Activated B cell treated with CpG ODN at 0.5 μM for 24 hours (primary cell): ENCODE measurements around the gene FAM13C. TPM values are rescaled to one million over a fixed set of nuclear protein-coding genes. Genes with fewer than 3 reads are reported as not detected.

Source experiments
- ATAC-seq: fragments of 200-7000 bp; cut with Tn5 transposase; one replicate; pipeline ENCODE4 v1.10.0; 2021; ENCODE audit warnings: low read depth, mild to moderate bottlenecking, moderate library complexity
- CTCF ChIA-PET: fragments of 350-600 bp; sonication (Branson Sonifier 250); formaldehyde crosslinking; loops from one replicate; lab custom pipeline; 2021; ENCODE audit warnings: antibody characterized with exemption; lab: Charles Lee
- POLR2A ChIA-PET: fragments of 350-600 bp; sonication (Branson Sonifier 250); formaldehyde crosslinking; loops from one replicate; lab custom pipeline; 2021; ENCODE audit warnings: antibody characterized with exemption; lab: Charles Lee
- DNase-seq: peaks from one replicate; pipeline ENCODE4 v3.0.0; 2022
- H3K27ac Mint-ChIP-seq: one replicate; pipeline ENCODE4 v1.8.0; 2020; ENCODE audit warnings: mixed read lengths
- H3K27me3 Mint-ChIP-seq: one replicate; pipeline ENCODE4 v1.8.0; 2021; ENCODE audit warnings: mixed read lengths
- H3K36me3 Mint-ChIP-seq: one replicate; pipeline ENCODE4 v1.8.0; 2021; ENCODE audit warnings: low read depth, mixed read lengths
- H3K4me1 Mint-ChIP-seq: one replicate; pipeline ENCODE4 v1.8.0; 2021; ENCODE audit warnings: mixed read lengths
- H3K4me3 Mint-ChIP-seq: one replicate; pipeline ENCODE4 v1.8.0; 2020; ENCODE audit warnings: mild to moderate bottlenecking, mixed read lengths
- H3K9me3 Mint-ChIP-seq: one replicate; pipeline ENCODE4 v1.8.0; 2020; ENCODE audit warnings: mixed read lengths
- CTCF ChIP-seq: fragments of 200-600 bp; IDR thresholded peaks from one replicate; pipeline ENCODE4 v1.8.0; 2022; ENCODE audit warnings: antibody characterized with exemption, mild to moderate bottlenecking
- intact Hi-C: fragments of 100-400 bp; cut with micrococcal nuclease; formaldehyde crosslinking; loops from one replicate; pipeline ENCODE4 v1.15.1; 2024
- total RNA-seq: library from RNA; stranded (reverse); gene quantifications from 2 replicates; pipeline ENCODE4 v1.2.3, GENCODE V29; 2022

FAM13C gene
- total RNA-seq, 1 donor from 2014 or later = not detected

GRCh38 chr10:59319854-59320253 is 42.5 kb downstream of the FAM13C start:
- no peak for TF ChIP-seq CTCF
- H3K9me3 Mint-ChIP-seq = no peaks in the 10 kb centered on the region

GRCh38 chr10:59317066-59317465 is 45.3 kb downstream of the FAM13C start:
- intact Hi-C loops = no loop called here
- Mint-ChIP-seq H3K4me3 (no peak overlapping the region), H3K36me3 (no peaks in the 10 kb centered on the region), H3K4me1 (no peaks in the 10 kb centered on the region), H3K27ac (no peak overlapping the region), H3K9me3 (no peaks in the 10 kb centered on the region), H3K27me3 (no peaks in the 10 kb centered on the region)
- POLR2A ChIA-PET = no interaction called here
- ATAC-seq (no peak), DNase-seq (no peak)
- CTCF ChIA-PET = no interaction called here
- no peak for TF ChIP-seq CTCF

More at GRCh38 chr10:59319854-59320253, 42.5 kb downstream of the FAM13C start:
- intact Hi-C loops = no loop called here
- ChIA-PET POLR2A (no interaction called here), CTCF (no interaction called here)
- no peaks in the 10 kb centered on the region for H3K36me3 Mint-ChIP-seq
- H3K27me3 Mint-ChIP-seq = no peaks in the 10 kb centered on the region
- no peak for ATAC-seq
- no peak overlapping the region for H3K4me3 Mint-ChIP-seq
- DNase-seq = no peak
- no peaks in the 10 kb centered on the region for H3K4me1 Mint-ChIP-seq
- no peak overlapping the region for H3K27ac Mint-ChIP-seq

GRCh38 chr10:59315465-59315864 is 46.9 kb downstream of the FAM13C start:
- Mint-ChIP-seq H3K36me3 (no peaks in the 10 kb centered on the region), H3K27ac (no peak overlapping the region), H3K9me3 (no peaks in the 10 kb centered on the region), H3K27me3 (no peaks in the 10 kb centered on the region), H3K4me1 (no peaks in the 10 kb centered on the region), H3K4me3 (no peak overlapping the region)
- intact Hi-C loops = no loop called here
- no peak for TF ChIP-seq CTCF
- ChIA-PET CTCF (no interaction called here), POLR2A (no interaction called here)
- ATAC-seq = no peak
- DNase-seq = no peak

- no peaks in the 10 kb centered on the region for H3K36me3 Mint-ChIP-seq
- ChIA-PET POLR2A (no interaction called here), CTCF (no interaction called here)
- H3K4me3 Mint-ChIP-seq = no peak overlapping the region
- H3K9me3 Mint-ChIP-seq = no peaks in the 10 kb centered on the region
- H3K27ac Mint-ChIP-seq = no peak overlapping the region
- ATAC-seq = no peak
- no peak for TF ChIP-seq CTCF
- no peak for DNase-seq
- H3K4me1 Mint-ChIP-seq = no peaks in the 10 kb centered on the region
- H3K27me3 Mint-ChIP-seq = no peaks in the 10 kb centered on the region
- intact Hi-C loops = no loop called here
These were observed 48.1 kb downstream of the FAM13C start for GRCh38 chr10:59314268-59314667.

- intact Hi-C loops = no loop called here
- Mint-ChIP-seq H3K4me3 (no peak overlapping the region), H3K36me3 (no peaks in the 10 kb centered on the region), H3K4me1 (no peaks in the 10 kb centered on the region), H3K27ac (no peak overlapping the region), H3K27me3 (no peaks in the 10 kb centered on the region), H3K9me3 (no peaks in the 10 kb centered on the region)
- TF ChIP-seq CTCF = no peak
- POLR2A ChIA-PET = no interaction called here
- no peak for DNase-seq
- no peak for ATAC-seq
- CTCF ChIA-PET = no interaction called here
These were observed 50.1 kb downstream of the FAM13C start for GRCh38 chr10:59312247-59312646.
